ENCODE results near the gene TRMO. TPM values are rescaled to one million over a fixed set of nuclear protein-coding genes. Genes with fewer than 3 reads are reported as not detected.

The TRMO gene
- total and polyA plus RNA-seq, 12 donors: 4.4 to 12.8 (median 7.8) TPM

DNA sequence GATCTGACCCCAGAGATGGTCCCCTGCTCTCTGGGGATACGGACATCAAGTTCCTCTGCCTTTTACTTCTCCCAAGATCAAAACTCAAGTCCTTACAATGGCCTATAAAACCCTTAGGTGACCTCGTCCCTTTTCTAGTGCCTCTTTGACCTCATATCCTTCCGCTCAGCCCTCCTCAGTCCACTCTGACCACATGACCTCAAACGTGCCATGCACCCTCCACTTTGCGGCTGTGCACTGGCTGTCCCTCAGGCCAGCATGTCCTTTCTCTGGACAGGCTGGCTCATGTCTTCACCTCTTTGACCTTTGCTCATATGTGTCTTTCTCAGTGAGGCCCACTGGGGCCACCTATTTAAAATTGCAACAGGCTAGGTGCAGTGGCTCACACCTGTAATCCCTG lies 14.7 kb downstream of the TRMO start:
- H3K27ac ChIP-seq: peak overlapping the region in 2 of 10 donors; percentile 38 to 89
- no peak for DNase-seq
- H3K36me3 ChIP-seq: peaks cover 0 to 75% (median 36%) of the 10 kb centered on the region in 9 donors
- H3K9me3 ChIP-seq: no peaks in the 10 kb centered on the region
- H3K4me3 ChIP-seq: no peak overlapping the region
- intact Hi-C loops (cut with DNase I): no loop called here
- WGBS, 2 donors: 77 to 82% methylated on average over 5 of the region's 5 CpGs
- peaks cover 0 to 57% (median 14%) of the 10 kb centered on the region in 9 donors for H3K4me1 ChIP-seq
- peak in 1 of 8 donors; percentile 52 for ATAC-seq
- H3K27me3 ChIP-seq: no peaks in the 10 kb centered on the region
- no peak for TF ChIP-seq CTCF (IDR thresholded peaks at IDR 0.05)

DNA sequence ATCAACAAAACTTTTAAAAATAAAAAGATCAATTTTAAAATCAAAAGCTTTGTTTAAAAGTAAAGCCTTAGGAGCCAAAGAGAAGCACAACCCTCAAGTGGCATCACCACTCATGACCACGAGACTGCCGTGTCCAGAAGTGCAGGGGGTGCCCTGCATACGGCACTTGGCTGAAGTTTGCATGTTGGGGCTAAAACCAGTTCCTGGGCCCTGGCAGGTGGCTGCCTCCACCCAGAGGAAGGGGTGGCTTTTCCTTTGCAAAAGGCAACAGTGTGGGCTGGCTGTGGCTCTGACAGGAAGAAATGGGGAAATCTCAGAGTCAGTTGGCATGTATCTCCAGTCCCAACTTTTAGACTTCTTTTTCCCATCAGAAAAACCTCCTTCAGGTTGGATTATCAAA lies 15.3 kb downstream of the TRMO start:
- no peaks in the 10 kb centered on the region for H3K9me3 ChIP-seq
- H3K27me3 ChIP-seq: no peaks in the 10 kb centered on the region
- H3K4me1 ChIP-seq: peaks cover 0 to 58% (median 14%) of the 10 kb centered on the region in 9 donors
- TF ChIP-seq CTCF (IDR thresholded peaks at IDR 0.05): no peak
- peaks cover 0 to 69% (median 31%) of the 10 kb centered on the region in 9 donors for H3K36me3 ChIP-seq
- DNase-seq: no peak
- peak in 1 of 8 donors; percentile 19 for ATAC-seq
- H3K27ac ChIP-seq: peak overlapping the region in 3 of 10 donors; percentile 38 to 89 (median 45)
- intact Hi-C loops (cut with DNase I): no loop called here
- H3K4me3 ChIP-seq: peak overlapping the region in 1 of 10 donors; percentile 24
- WGBS, 2 donors: 83 to 84% methylated on average over 3 of the region's 3 CpGs

GRCh38 chr9:97906236-97906831 lies 16.0 kb downstream of the TRMO start:
- Histone ChIP-seq H3K4me1 (peaks cover 0 to 59% (median 14%) of the 10 kb centered on the region in 9 donors), H3K27me3 (no peaks in the 10 kb centered on the region), H3K9me3 (no peaks in the 10 kb centered on the region), H3K36me3 (peaks cover 0 to 62% (median 28%) of the 10 kb centered on the region in 9 donors), H3K4me3 (peak overlapping the region in 1 of 10 donors; percentile 24), H3K27ac (peak overlapping the region in 4 of 10 donors; percentile 24 to 89 (median 42))
- DNase-seq: peak; percentile 37 to 42
- ATAC-seq: peak; percentile 43 to 89 (median 74)
- TF ChIP-seq CTCF (IDR thresholded peaks at IDR 0.05): no peak
- intact Hi-C loops (cut with DNase I): no loop called here
- WGBS, 2 donors: 76 to 78% methylated on average over 12 of the region's 12 CpGs

GRCh38 chr9:97905228-97905627 lies 17.1 kb downstream of the TRMO start:
- Histone ChIP-seq H3K4me3 (no peak overlapping the region), H3K27ac (peak overlapping the region in 2 of 10 donors; percentile 38 to 89), H3K27me3 (no peaks in the 10 kb centered on the region), H3K36me3 (peaks cover 0 to 52% (median 20%) of the 10 kb centered on the region in 9 donors), H3K9me3 (no peaks in the 10 kb centered on the region), H3K4me1 (peaks cover 0 to 67% (median 14%) of the 10 kb centered on the region in 9 donors)
- no peak for DNase-seq
- WGBS, 2 donors: 89 to 91% methylated on average over 2 of the region's 2 CpGs
- no peak for ATAC-seq
- intact Hi-C loops (cut with DNase I): no loop called here
- no peak for TF ChIP-seq CTCF (IDR thresholded peaks at IDR 0.05)

Data from heart right ventricle (tissue), 16 donors.